Measurements from ENCODE around the gene FGFRL1.

Gene FGFRL1

DNA sequence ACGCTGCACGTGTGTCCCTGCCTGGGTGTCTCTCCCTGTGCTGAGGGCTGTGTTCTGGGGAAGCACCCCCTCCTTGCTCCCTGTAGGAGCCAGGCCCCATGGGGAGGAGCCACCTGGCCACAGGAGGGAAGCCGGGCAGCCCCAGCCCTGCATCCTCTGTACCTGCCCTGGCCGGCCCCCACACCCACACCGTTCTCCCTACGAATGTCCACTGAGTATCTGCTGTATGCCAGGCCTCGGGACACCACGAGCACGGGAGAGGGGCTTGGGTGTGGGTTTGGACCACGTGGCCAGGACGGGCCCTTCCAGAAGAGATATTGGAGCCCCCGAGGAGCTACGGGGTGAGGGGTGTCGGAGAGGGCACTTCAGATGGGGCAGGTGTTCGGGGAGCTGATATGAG, 6.3 kb downstream of the FGFRL1 start:
- H3K4me3 ChIP-seq: no peak overlapping the region
- no peak overlapping the region for H3K27ac ChIP-seq

DNA sequence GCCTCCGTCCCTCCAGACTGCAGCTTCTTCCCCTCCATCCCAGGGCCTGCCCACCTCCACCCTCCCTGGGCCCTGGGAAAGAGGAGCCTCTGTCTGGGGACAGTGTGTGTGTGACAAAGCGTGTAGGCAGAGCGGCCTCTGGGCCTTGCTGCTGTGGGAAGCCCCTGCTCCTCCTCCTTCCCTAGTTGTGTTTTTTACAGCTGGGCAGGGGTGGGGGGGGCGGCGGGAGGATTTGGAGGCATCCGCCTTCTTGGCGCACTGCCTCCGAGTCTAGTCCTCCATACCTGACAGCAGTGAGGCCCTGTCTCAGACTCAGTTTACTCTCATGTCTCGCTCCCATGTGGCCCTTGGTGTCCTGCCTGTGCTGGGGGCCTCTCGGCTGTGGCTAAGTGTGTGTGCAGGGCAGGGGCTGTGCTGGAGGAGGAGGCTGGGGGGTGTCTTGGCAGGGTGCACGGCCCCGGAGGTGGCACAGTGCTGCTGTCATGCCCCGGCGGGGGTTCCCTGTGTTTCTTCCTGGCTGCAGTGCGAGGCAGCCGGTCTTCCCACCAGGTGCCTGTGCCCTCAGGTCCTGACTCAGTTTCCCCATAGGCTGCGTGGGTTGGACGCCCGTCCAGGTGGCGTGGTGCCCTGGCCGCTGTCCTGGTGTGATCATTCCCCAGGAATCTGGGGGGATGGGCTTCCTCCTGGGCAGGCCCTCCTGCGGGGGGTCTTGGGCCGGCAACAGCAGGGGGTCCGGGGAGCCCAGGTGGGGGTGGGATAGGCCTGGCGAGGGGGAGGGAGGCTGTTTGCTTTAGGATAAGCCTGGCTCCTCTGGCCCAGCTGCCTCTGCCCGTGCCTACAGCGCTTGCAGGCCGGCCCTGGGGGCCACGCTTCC, 7.0 kb downstream of the FGFRL1 start:
- Histone ChIP-seq H3K4me3 (no peak overlapping the region), H3K27ac (no peak overlapping the region)

DNA sequence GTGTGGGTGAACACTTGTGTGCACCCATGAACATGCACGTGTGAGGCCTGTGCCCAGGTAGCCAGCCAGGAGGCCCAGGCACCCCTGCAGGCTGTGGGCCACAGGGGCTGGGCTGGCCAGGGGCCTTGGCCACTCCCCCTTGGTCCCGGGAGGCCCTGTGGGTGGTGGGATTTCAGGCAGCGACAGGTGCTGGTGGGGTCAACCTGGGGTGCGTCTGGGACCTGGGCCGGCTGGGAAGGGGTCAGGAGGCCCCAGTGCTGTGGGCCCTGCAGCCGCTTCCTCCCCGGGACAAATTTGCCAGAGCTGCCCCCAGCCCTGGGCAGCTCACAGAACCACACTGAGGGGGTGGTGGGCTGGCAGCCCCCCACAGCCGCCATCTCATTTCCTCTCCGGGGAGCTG, 7.9 kb downstream of the FGFRL1 start:
- no peak overlapping the region for H3K4me3 ChIP-seq
- H3K27ac ChIP-seq: no peak overlapping the region

DNA sequence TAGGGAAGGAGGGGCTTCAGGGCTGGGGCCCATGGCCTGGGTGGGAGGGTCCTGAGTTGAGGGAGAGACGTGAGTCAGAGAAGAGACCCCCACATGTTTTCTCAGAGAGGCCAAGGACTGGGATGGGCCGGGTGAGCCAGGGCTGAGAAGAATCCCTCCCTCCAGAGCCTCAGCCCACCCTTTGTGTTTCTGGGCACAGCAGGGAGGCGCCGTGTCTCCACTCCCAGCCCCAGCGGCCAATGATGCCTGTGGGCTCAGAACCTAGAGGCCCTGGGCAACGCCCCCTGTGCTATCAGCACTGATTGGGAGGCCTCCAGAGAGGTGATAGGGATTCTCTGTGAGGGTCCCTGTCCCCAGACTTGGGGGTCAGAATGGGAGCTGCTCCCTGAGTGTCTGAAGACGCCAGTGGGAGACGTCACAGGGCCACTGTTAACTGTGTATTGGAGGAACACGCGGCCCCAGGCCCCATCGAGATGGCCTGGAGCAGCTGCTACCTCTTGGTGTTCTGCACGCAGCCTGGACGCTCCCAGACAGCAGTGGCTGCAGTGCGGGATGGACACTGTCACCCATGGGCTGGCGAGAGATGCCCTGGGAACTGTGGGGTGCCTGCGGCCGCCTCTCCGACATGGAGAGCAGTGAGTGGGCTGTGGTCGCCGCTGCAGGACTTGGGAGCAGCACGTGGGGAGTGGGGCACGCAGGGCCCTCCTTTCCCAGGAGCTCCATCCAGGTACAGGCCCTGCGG, 8.5 kb downstream of the FGFRL1 start:
- no peak overlapping the region for H3K27ac ChIP-seq
- no peak overlapping the region for H3K4me3 ChIP-seq

DNA sequence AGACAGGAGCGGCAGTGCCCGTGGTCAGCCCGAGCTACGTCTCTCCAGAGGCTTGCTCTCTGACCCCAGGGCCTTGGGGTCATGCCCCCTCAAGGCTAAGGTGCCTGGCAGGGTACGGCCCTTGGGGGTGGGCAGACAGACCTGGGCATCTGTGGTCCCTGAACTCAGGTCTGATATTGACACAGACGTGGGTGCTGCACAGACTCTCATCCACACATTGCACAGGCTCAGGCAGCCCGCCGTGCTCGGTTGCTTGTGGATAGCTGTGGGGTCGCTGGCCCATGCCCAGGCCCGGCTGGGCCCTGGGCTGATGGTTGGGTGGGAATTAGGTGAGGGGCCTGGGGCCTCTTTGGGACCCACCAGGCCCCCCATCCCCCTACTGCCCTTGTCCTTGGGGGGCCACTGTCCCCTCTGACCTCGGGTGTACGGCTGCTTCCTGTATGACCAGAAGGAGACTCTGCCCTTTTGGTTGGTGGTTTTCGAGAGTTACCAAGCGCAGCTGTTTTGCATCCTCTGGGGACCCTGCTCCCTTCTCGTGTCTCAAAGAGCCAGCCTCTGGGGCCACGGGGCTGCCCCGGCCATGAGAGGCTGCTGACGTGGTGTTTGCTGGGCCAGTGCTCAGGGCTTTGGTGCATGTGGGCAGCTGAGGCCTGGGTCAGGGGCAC, 10.1 kb downstream of the FGFRL1 start:
- no peak overlapping the region for H3K27ac ChIP-seq
- no peak overlapping the region for H3K4me3 ChIP-seq

DNA sequence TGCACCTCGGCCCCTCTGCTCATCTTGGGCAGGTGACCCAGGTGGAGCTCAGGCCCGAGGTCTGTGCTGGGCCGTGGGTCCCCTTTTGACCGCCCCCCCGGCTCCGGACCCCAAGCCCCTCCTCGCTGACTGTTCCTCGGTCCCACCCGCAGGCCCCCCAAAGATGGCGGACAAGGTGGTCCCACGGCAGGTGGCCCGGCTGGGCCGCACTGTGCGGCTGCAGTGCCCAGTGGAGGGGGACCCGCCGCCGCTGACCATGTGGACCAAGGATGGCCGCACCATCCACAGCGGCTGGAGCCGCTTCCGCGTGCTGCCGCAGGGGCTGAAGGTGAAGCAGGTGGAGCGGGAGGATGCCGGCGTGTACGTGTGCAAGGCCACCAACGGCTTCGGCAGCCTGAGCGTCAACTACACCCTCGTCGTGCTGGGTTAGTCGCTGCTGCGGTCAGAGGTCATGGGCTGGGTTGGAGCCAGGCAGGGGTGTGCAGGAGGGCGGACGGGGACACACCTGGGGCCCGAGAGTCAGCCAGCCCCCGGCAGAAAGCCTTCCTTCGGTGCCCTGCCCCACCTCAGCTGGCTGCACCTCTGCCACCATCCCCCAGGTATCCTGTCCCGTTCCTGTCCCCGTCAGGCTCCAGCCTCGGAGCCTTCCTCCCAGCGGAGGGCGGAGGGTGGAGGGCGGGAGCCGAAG, 10.8 kb downstream of the FGFRL1 start:
- no peak overlapping the region for H3K27ac ChIP-seq

DNA sequence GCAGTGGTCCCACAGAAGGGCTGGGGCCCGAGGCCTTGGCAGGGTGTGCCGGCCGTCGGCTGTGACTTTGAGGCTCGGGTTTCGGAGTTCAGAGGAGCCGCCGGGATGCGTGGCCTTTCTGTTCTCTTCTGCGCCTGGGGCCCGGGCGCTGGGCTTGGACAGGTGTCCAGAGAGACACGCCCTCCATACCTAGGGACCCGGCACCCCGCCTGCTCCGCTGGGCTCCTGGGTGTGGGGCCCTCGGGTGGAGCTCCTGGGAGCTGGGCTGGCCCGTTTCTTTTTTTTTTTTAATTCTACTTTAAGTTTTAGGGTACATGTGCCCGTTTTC, 11.3 kb downstream of the FGFRL1 start:
- no peak overlapping the region for H3K27ac ChIP-seq

More for the DNA sequence above, 10.8 kb downstream of the FGFRL1 start:
- no peak overlapping the region for H3K4me3 ChIP-seq

DNA sequence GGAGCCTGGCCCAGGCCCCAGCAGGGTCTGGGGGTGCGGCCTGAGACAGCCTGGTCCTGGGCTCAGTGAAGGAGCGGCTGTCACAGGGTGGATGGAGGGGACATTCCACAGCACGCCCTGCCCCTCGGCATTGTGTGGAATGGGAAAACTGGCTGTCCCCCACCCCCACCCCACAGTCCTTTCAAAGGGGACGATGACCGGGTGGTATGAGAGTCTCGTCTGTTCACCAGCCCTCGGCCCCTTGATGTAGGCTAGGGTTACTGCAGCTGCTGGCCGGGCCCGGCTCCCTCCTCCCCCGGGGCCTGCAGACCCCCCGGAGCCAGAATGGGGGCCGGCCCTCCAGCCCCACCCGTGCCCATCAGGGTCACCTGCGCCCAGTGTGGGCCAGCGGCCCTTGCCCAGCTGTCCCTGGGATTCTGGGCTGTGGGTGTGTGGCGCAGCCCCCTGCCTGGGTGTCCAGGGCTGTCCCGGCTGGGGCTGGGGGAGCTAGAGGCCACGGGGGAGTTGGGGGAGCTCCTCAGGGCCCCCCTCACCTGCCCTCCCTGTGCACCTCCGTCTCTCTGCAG, 11.7 kb downstream of the FGFRL1 start:
- Histone ChIP-seq H3K27ac (no peak overlapping the region), H3K4me3 (no peak overlapping the region)

More for the DNA sequence above, 11.3 kb downstream of the FGFRL1 start:
- no peak overlapping the region for H3K4me3 ChIP-seq

DNA sequence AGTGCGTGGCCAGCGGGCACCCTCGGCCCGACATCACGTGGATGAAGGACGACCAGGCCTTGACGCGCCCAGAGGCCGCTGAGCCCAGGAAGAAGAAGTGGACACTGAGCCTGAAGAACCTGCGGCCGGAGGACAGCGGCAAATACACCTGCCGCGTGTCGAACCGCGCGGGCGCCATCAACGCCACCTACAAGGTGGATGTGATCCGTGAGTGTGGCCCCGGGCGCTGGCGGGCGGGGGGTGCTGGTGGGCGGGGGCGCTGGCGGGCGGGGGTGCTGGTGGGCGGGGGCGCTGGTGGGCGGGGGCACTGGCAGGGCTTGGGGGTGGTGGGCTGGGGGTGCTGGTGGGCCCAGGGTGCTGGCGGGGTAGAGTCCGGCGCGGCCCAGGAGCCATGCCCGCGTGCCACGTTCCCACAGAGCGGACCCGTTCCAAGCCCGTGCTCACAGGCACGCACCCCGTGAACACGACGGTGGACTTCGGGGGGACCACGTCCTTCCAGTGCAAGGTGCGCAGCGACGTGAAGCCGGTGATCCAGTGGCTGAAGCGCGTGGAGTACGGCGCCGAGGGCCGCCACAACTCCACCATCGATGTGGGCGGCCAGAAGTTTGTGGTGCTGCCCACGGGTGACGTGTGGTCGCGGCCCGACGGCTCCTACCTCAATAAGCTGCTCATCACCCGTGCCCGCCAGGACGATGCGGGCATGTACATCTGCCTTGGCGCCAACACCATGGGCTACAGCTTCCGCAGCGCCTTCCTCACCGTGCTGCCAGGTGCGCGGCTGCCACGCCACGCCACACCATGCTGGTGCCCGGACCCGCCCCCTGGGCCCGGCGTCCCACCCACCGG, 12.7 kb downstream of the FGFRL1 start:
- Histone ChIP-seq H3K27ac (no peak overlapping the region), H3K4me3 (no peak overlapping the region)

DNA sequence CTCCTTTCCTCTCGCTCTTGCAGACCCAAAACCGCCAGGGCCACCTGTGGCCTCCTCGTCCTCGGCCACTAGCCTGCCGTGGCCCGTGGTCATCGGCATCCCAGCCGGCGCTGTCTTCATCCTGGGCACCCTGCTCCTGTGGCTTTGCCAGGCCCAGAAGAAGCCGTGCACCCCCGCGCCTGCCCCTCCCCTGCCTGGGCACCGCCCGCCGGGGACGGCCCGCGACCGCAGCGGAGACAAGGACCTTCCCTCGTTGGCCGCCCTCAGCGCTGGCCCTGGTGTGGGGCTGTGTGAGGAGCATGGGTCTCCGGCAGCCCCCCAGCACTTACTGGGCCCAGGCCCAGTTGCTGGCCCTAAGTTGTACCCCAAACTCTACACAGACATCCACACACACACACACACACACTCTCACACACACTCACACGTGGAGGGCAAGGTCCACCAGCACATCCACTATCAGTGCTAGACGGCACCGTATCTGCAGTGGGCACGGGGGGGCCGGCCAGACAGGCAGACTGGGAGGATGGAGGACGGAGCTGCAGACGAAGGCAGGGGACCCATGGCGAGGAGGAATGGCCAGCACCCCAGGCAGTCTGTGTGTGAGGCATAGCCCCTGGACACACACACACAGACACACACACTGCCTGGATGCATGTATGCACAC, 13.6 kb downstream of the FGFRL1 start:
- H3K4me3 ChIP-seq: no peak overlapping the region
- H3K27ac ChIP-seq: no peak overlapping the region

DNA sequence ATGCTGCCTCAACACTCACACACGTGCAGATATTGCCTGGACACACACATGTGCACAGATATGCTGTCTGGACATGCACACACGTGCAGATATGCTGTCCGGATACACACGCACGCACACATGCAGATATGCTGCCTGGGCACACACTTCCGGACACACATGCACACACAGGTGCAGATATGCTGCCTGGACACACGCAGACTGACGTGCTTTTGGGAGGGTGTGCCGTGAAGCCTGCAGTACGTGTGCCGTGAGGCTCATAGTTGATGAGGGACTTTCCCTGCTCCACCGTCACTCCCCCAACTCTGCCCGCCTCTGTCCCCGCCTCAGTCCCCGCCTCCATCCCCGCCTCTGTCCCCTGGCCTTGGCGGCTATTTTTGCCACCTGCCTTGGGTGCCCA, 14.7 kb downstream of the FGFRL1 start:
- H3K4me3 ChIP-seq: no peak overlapping the region

DNA sequence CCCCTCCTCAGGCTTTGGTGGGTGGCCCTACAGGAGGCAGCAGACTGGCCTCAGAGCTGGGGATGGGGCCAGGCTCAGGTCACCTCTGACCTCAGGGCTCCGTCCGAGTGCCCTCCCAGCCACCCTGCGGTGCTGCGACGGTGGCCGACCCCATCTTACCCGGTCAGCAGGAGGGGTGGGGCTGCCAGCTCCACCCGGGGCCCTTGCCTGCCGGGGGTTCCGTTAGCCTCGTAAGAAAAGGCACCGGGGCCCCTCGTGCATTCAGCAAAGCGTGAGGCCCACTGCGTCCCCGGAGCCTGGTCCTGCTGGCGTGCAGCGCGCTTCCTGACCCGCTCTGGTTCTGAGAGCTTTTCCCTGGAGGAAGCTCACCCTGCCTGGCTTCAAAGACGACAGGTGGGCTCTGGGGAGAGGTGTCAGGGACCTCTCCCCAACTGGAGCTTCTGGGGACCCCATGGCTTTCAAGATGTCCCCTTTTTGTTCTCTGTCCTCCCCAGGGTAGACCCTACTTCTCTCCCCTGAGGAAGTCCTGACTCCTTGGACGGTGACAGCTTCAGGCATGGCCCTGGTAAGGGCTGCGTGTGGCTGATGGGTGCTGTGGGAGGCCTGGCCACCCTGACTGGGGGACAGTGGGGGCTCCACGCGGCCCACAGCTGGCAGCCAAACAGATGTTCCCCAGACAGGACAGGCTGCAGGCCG, 15.9 kb downstream of the FGFRL1 start:
- Histone ChIP-seq H3K4me3 (no peak overlapping the region), H3K27ac (no peak overlapping the region)

More for the DNA sequence above, 14.7 kb downstream of the FGFRL1 start:
- no peak overlapping the region for H3K27ac ChIP-seq

DNA sequence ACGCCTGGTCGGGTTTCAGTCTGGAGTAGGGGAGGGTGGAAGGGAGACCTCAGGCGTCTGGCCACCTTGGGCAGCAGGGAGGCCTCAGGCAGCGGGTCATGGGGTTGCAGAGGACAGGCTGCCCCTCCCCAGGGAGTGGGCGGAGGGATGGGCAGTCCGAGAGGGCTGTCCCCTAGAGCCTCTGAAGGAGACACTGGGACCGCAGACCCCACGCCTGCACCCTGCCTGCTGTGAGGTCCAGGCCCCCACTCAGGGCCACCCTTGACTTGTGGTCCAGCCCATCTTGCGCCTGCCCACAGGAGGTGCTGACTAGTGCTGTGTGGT, 16.5 kb downstream of the FGFRL1 start:
- H3K4me3 ChIP-seq: no peak overlapping the region
- H3K27ac ChIP-seq: no peak overlapping the region

DNA sequence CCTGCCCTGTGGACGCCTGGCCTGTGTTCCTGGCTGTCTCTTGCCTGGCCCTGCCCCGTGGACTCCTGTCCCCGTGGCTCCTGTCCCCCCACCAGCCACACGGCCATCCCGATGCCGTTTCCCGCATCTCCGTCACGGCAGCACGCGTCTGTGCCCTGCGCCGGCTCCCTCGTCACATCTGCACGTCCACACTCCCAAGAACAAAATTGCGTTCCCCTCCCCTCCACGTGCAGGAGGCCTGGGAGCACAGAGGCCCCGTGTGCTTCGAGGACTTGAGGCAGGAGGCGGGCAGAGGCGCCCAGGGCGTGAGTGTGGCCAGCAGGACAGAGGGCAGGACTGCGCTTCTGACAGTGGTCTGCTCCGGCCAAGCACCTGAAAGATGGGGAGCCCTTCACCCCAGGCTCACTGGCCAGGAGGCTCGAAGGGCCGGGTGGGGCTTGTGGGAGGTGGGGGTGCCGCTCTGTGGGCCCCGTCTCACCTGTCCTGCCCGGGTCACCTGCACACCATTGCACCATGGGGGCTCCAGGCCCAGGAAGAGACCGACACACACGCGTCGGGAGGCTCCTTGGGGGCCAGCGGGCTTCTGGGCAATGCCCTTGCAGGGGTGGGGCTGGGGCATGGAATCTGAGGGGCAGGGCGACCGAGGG, 17.3 kb downstream of the FGFRL1 start:
- Histone ChIP-seq H3K4me3 (no peak overlapping the region), H3K27ac (no peak overlapping the region)

DNA sequence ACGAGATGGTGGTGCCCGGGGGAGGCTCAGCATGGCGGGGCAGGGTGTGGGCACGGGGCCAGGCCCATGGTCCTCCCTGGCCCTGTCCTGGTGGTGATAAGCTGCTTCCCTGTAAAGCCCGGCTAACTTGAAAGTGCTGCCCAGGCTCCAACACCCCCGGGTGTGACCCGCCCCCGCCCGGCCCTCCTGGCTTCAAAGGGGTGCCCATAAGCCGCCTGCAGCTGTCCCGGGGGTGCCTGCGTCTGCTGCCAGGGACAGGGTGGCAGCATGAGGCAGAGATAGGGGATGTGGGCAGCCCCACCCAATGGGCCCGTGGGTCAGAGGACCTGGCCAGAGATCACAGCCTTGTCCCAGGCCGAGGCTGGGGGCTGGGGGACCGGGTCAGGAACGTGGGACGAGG, 18.1 kb downstream of the FGFRL1 start:
- Histone ChIP-seq H3K27ac (no peak overlapping the region), H3K4me3 (no peak overlapping the region)

DNA sequence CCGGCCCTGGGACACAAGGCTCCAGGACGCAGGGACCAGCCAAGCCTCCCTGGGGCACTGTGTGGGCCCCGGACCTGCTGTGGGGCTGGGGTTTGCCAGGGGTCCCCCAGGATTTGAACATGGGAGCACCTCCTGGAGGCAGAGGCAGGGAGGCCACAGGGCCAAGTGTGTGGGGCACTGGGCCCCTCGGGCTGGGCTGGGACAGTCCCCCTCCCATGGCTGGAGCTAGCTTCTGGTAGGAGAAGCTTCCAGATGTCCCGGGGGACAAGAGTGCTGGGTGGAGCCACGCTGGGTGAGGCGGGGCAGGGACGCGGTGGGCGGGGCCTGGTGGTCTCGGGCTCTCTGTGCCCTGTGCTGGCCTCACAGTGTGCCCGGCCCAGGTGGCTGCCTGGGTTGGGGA, 18.6 kb downstream of the FGFRL1 start:
- Histone ChIP-seq H3K27ac (no peak overlapping the region), H3K4me3 (no peak overlapping the region)

DNA sequence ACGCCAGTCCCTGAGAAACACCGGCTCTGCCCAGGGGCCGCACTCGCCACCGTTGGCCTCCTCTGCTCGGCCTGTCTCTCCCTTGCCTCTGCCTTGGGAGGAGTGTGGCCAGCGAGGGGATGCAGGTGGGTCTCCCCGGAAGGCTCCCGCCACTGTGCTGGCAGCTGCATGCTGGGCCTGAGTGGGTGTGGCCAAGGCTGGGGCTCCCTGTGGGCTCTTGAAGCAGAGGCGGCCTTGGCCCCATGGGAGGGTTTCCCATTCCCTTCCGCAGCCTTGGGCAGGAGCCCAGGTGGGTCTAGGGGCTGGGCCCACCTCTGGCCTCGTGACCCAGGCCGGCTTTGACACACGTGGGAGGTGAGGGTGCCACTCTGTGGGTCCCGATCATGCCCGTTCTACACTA, 19.1 kb downstream of the FGFRL1 start:
- Histone ChIP-seq H3K4me3 (no peak overlapping the region), H3K27ac (no peak overlapping the region)

DNA sequence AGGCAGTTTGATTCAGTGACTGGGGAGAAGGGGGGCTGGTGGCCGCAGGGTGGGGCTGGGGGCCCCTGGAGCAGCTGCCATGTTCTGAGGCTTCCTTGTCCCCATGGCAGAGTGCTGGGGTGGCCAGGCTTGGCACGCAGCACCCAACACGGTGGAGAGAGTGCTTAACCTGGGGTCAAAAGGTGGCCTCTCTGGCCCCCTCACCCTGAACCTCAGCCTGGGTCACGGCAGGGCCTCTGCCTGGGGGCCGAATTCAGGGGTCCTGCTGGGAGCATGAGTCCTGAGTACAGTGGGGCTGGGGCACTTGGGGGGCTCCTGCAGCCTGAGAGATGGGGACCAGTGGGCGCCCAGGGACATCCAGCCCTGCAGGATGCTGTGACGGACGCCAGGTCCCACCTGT, 19.9 kb downstream of the FGFRL1 start:
- Histone ChIP-seq H3K4me3 (no peak overlapping the region), H3K27ac (no peak overlapping the region)

Measured in skin epidermis (tissue), 12 donors.